Forelimb muscle (tissue), 1 donor: Measurements from ENCODE around the gene RPS23. TPM values are rescaled to one million over a fixed set of nuclear protein-coding genes. Genes with fewer than 3 reads are reported as not detected.
A peak's percentile ranks its signal among the peaks of the same experiment; 100 is the strongest.

Source experiments
- DNase-seq: peaks from one replicate; pipeline ENCODE4 v3.0.0-alpha.2; 2013; ENCODE audit warnings: low read depth
- polyA plus RNA-seq: library from polyadenylated mRNA; unstranded; fragments of 120-200 nt; gene quantifications from one replicate; pipeline ENCODE4 v1.2.1, GENCODE V29; 2013; ENCODE audit not compliant: insufficient read length

RPS23 gene
- 3,635 TPM for polyA plus RNA-seq

DNA sequence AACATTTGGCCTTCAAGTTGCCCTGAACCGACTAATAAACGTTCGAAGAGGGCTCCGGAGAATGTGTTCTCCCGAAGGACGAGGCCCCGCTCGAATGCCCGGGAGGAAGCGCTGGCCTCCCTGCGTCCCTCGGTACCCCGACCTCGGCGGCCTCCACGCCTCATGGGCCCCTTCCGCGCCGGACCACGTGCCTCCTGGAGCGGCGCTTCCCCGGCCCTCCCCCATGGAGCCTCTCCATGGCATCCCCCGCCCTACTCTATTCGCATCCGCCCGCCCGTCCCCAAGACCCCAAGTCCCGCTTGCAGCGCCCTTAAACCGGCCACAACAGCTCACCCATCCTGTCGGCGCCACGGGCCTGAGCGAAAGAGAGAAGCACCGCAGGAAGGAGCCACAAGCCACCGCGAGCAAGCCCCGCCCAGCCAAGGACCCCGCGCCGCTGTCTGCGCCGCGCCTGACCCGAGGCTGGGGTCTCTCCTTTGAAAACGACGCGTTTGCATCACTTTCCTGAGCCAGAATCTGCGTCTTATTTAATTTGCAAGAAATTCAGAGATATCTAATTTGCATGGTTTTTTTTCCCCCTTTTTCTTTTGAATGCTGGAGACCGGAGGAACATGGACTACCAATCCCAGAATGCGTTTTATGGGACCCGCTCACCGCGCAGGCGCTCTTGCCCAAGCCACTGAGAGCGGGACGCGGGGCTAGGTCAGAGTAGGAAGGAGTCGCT lies at the start of gene RPS23:
Gene RPS23 (minus strand): TSS at position 368 of the 724 bp plus-strand sequence. CDS start 31 bp downstream, at position 337.
- DNase-seq: peak; percentile 86

DNA sequence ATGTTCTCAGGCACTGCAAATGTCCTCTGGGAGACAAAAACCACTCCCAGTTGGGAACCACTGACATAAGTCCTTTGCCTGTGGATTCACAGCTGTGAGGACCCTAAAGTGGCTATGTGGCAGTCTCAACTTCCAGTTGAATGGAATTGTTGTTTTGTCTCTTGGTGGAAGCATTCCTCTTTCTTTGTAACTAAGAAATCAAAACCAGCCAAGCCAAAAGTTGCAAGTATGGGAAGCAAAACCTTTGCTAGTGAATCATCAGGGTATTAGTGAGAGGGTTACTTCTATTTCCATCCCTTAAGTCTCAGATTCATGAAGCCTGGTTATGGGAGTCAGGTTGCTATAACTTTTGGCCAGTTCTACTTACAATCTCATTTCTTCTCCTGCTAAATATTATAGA lies 49.8 kb upstream of the RPS23 start:
- DNase-seq: no peak

DNA sequence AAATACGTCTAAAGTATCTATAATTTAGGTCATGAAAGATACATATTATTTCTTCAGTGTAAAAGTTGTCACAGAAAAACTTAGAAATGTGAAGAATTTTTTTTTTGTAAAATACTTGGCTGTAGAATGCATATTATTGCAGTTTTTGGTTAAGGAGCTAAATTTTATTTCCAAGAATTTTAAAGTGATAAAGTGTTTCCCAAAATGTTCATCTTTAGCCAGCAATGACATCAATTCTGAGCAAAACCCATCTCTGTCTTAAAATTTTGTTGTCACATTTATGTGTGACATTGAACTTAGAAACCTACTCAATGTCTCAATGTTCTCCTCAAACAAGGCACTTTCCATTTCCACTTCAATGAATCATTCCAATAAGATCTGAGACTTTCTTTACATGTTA lies 47.8 kb upstream of the RPS23 start:
- no peak for DNase-seq

DNA sequence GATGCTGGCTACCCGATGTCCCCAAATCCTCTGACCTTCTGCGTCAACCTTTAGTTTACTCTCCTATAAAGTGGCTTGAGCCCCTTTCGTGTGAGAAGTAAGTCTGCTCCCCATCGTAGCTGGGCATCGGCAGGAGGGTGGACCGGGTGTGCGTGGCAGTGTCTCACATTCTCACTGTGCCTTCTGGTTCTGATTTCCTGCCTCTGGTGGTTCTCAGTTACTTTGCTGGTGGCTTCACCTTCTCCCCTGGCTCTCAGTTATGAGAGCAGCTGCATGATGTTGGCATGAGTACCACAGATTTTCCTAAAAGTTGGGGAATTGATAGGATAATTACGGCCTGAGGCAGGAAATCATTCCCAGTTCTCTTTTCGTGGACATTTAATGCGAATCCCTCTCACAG lies 47.0 kb upstream of the RPS23 start:
- DNase-seq: no peak

DNA sequence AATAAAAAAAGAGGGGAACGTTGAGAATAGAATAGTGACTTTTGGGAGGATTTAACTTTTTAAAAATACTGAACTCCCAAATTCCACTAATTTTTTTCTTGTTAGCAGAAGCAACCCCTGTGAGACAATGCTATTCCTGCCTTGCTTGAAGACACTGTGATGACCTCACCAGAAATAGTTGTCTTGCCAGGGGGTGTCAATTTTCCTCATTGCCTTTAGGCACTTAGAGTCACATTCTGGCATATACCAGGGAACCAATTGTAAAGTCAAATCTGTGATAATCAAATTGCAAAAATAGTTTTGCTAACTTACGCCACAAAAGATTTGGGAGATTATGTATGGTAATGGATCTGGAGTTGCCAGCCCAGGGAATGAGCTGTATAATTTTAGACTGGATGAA lies 42.8 kb upstream of the RPS23 start:
- no peak for DNase-seq

DNA sequence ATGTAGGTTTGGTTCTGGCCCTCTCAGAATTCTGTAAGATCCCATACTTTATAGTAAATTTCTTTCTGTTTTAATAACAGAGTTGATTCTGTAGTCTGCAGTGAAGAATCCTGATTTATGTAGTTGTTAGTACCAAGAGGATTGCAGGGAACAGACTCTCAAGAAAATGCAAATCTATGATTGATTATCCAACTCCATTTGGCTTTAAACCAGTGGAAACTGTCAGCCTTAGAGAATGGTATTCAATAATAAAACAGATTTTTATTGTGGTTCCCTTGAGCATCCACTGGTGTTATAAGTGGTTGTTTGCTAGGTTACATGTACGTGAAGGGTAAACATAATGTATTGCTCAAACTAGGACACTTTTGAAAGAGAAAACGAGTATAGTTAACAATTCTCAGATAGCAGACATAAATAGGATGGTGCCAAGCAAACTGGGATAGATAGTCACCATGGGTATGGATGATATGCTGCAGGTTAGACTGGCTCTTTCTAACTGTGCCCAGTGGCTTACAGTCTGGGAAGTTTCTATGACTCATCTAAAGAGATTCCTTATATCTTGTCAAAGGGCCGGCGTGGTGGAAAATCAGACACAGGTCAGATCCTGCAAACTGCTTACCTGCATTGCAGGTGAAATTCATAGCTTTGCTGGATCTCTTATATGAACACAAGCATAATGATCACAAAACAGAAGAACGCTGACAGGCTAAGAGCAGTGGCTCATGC lies 41.7 kb upstream of the RPS23 start:
- DNase-seq: no peak

DNA sequence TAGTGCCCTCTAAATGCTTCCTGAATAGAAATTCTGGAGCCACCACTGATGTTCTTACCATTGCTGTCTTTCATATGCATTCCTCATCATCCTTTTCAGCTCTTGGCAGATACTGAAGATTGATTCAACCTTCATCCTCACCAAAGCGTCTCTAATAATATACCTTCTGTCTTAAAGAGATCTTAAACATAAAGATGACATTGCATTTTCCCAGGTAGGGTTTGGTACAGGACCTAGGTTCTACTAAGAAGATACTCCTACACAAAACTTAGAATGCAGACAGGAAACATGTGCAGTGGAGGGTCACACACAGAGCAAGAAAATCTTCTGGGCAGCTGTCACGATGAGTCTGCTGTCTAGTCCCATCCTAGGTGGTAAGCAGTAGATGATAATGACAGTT lies 41.0 kb upstream of the RPS23 start:
- no peak for DNase-seq

DNA sequence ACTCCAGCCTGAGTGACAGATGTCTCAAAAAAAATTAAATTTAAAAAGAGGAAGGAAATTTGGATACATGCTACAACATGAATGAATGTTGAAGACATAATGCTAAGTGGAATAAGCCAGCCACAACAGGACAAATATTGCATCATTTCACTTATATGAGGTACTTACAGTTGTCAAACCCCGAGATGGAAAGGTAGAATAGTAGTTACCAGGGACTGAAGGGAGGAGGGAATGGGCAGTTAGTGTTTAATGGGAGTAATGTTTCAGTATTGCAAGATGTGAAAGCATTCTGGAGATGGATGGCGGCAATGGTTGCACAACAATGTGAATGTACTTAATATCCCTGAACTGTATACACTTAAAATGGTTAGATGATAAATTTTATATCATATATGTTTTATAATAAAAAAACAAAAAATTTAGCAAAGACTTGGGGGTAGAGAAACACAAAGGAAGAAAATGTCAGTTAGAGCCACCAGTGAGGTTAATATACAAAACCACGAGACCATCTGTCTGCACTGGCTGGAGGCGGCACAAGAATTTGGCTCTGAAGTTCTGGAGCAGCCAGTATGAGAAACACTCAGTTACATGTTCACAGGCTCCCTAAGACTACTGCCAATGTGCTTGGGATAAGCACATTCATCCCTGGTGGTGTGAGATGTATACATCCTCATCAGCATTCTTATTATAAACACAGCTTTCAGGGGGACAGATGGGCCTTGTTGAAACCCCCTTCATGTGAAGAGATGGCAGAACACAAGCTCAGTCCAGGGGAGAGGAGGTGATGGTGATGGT lies 37.0 kb upstream of the RPS23 start:
- no peak for DNase-seq

DNA sequence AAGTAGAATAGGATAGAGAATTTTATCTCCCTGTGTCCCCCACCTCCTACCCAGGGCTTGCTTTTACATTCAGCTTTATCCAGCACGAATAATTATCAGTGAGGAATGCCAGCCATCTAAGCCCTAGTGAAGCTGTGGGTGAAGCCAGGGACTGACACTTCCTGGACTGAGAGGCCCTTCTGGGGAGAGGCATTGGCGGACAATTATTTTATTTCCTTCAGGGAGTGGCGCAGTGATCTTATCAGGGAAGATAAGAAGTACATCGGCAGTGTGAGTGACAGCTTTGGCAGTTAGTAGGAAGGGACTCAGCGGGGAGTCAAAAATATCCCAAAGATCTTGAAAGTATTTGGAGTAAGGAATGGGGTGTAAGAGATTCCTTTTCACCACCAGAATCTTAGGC lies 34.9 kb upstream of the RPS23 start:
- no peak for DNase-seq

DNA sequence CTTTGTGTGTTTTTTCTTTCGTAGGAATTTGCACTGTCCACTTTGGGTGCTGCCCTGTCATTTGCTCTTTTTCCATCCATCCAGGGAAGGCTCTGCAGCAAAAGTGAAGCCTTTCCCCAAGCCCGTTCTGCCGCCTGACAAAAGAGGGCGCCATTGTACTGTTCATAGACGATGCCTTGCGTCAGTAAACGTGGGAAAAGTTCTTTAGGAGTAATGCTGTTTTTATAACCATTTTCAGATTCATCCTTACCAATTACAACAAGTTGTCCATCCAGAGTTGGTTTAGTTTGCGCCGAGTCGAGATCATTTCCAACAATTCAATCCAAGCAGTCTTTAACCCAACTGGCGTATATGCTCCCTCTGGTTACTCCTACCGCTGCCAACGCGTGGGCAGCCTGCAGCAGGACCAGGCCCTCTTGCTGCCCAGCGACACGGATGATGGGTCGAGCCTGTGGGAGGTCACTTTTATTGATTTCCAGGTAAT lies 34.3 kb upstream of the RPS23 start:
- DNase-seq: peak; percentile 59

DNA sequence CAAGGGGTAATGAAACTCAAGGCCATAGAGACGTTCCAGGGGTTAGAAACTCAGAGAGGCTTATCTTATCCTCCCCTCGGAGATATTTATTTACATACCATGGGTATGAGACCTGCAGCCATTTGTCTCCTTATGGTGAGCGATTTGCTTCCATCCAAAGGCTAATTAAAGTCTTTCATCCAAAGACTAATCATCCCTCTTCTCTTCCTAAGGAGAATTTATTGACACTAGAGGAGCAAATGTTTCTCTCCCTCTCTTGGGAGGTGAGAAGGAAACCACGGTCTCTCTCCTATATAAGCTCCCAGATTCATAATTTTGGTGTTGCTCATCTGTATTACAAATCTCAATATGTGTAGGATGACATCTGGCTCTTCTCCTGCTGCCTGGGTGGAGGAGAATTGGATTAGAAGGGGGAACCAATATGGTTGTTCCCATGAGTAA lies 31.0 kb upstream of the RPS23 start:
- DNase-seq: no peak

DNA sequence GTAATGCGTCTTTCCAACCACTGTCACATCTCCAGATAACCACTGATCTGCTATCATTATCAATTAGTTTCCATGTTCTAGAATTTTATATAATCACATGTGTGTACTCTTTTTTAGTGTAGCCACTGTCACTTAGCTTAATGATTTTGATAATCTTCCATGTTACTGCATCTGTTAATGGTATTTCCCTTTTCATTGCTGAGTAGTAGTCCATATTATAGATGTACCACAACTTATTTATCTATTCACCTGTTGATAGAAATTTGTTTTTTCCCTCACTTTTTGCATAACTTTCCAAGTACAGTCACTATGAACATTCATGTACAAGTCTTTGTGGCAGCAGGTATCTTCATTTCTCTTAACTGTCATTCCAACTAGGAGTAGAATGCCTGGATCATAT lies 30.3 kb upstream of the RPS23 start:
- DNase-seq: no peak

DNA sequence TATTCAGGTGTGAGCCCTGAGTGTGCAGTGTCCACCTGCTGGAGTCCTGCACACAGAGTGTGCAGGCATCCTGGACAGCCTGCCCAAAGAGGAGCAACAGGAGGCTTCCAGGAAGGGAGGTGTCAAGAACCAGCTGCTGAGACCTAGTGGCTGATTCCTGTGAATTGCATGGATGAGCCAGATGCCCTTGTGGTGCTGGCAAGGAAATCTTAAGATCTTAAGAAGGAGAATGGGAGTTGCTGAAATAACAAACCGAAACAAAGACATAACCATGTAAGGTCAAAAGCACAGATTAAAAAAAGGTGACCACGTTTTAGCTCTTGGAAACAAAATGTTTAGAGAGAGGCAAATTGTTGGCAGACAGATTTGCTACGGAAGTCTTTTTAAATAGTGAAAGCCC lies 29.3 kb upstream of the RPS23 start:
- DNase-seq: no peak

DNA sequence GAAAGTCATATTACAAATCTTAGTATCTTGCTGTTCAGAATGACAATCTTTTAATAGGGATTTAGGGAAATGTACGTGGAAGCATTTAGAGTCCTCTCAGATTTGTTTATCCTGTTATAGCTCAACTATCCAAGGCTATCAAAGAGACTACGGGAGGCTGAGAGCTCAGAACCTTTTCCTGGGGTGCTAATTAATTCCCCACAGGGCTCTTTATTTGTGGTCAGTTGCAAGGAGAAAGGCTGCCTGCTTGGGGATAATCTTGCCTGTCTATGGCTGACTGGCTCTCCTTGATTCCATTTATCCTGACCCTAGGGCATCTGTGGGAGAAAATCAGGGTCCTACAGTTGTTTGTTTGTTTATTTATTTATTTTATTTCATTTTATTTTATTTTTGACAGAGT lies 28.0 kb upstream of the RPS23 start:
- no peak for DNase-seq

DNA sequence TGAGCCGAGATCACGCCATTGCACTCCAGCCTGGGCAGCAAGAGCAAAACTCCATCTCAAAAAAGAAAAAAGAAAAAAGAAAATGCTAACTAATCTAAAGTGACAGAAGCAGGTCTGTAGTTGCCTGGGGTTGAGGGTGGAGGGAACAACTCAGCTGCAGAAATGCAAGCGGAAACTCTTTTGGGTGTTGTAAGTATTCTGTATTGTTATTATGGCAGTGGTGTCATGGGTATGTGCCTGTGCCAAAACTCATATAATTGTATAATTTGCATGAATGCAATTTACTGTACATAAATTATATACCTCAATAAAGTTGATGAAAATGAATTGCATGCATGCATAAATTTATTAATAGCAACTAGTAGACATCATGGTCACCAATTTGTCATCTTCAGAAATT lies 23.0 kb upstream of the RPS23 start:
- no peak for DNase-seq

DNA sequence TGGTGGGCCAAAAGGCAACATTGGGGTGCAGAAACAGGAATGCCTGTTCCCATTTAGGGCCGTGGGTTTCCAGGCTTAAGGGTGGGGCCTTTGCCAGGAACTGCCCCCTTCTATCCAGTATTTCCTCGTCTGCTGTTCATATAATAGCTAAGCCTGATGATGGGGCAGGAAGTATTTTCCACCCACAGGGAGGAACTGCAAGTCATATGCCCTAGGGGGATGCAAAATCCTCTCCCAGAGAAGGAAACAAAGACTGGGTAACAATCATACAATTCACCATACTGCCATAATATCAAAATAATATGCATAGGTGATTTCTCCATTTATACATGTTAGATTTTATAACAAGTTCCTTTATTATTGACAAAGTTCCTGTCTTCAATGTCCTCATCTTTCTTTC lies 20.5 kb upstream of the RPS23 start:
- no peak for DNase-seq

DNA sequence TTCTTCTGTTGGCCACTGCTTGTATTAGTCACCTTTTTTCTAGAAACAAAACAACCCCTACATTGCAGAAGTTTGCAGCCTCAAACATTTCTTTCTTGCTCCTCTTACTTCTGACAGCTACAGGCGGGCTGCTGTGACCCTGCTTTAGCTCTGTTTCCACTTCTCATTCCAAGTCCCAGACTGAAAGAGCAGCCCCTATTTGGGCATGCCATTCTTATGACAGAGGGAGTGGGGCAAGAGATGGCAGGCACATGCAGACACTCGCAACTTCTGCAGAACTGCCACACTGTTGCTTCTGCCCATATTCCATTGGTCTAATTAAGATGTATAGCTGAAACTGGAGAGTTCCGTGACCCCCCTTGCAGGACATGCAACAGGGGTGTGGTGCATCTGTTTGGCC lies 19.6 kb upstream of the RPS23 start:
- DNase-seq: no peak

DNA sequence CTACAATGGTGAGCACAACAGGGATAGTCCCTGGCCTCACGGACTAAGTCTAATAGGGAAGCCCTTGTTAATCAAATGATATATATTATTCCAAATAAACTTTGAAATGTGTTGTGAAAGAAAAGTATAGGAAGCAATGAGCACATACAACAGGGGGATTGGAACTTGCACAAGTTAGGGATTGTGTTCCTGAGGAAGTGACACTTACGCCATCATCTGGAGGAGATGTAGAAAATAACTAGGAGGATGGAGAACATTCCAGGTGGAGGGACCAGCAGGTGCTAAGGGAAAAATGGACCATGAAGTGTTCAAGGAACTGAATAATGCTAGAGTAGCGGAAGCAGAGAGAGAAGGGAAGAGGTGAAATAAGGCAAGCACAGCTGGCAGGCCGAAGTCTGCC lies 18.8 kb upstream of the RPS23 start:
- no peak for DNase-seq

DNA sequence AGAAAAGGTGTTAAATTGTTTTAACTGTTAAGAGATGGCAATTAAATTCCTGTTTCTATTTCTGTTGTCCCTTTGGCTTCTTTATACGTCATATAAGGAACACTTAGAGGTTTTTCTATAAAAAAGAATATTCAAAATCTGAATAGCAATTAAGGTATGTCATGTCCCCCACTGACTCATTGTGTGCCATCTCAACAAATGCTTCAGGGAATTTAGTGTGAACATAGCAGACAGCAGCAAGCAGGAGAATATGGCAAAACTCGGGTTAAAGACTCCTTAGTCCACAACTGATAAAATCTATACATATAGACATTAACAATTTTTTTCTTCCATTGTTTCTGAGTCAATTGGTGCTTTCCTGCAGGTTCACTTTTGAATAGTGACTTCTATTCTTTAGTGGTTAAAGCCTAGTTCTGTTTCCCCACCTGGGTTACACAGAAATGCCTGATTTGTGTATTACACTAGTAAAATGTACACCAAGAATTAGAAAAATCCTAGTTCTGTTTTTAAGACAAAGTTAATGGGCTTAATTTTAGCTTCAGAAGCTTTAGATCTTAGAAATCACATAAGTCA lies 17.9 kb upstream of the RPS23 start:
- no peak for DNase-seq

DNA sequence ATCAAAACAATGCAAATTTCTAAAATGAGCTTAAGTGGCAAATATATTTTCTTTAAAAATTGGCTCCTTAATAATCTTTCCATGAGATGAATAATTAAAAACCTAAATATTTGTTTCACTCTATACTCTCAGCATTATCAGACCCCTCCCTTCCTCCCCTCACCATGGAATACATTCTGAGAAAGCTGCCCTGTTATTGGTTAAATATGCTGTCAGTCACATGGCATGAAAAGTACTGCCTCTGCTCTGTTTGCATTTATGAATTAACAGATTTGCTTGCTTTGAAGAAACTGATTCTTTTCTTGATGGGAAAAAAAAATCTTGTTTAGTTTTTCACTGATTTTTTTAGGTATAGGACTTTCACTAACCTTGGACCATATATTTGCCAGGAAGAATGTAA lies 17.0 kb upstream of the RPS23 start:
- no peak for DNase-seq

DNA sequence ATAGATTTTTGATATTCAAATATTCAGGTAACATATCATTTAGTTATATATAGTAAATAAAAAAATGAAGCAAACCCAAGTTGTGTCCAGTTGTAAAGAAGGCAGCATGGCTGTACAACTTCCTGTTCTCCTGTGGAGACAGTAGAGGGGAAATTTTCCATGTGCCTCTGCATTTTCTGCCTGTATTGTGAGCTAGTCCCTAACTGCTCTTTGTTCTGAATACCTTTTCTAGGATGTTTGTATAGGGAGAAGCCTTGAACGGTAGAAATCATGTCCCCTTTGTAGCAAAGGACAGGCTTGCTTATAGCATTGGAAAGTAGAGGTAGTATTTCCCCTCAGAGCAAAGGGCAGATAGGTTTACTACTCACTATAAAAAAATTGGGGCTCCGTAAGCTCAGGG lies 13.3 kb upstream of the RPS23 start:
- DNase-seq: no peak

DNA sequence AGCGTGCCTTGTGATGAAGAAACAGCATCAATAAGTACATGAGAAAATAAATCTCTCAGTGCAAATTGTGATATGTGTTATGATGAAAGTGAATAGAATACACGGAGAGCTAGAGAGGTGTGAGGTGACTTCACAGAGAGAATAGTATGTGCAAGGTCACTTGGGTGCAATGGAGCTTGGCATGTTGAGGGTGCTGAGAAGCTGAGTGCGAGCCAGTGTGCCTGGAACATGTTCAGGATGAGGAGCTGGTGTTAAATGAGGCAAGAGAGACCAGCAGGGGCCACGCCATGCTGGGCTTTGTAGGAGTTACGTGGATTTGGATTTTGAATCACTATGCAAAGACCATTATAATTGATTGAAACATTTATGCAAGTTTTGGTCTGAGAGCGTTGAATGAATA lies 12.8 kb upstream of the RPS23 start:
- DNase-seq: no peak
